ENCODE measurements around the gene BCAS1. TPM values are rescaled to one million over a fixed set of nuclear protein-coding genes. Genes with fewer than 3 reads are reported as not detected.

BCAS1 gene
- total RNA-seq, 1 donor from 2014 or later: 2.8 TPM

GRCh38 chr20:54005524-54005923 is 64.9 kb downstream of the BCAS1 start:
- ATAC-seq (no peak), DNase-seq (no peak)
- no peak for TF ChIP-seq CTCF (IDR thresholded peaks at IDR 0.05)
- H3K9me3 ChIP-seq: peaks cover 7% of the 10 kb centered on the region
- H3K27ac ChIP-seq: no peak overlapping the region
- H3K27me3 ChIP-seq (ENCODE audit: low read depth): no peaks in the 10 kb centered on the region
- no peaks in the 10 kb centered on the region for H3K36me3 ChIP-seq
- intact Hi-C loops (cut with DNase I): no loop called here
- H3K4me1 ChIP-seq: no peaks in the 10 kb centered on the region
- no peak overlapping the region for H3K4me3 ChIP-seq

GRCh38 chr20:54004445-54004844 is 65.9 kb downstream of the BCAS1 start:
- no peak overlapping the region for H3K27ac ChIP-seq
- H3K4me3 ChIP-seq: no peak overlapping the region
- H3K4me1 ChIP-seq: no peaks in the 10 kb centered on the region
- ATAC-seq (no peak), DNase-seq (no peak)
- intact Hi-C loops (cut with DNase I): no loop called here
- TF ChIP-seq CTCF (IDR thresholded peaks at IDR 0.05): no peak
- no peaks in the 10 kb centered on the region for H3K36me3 ChIP-seq
- H3K9me3 ChIP-seq: peaks cover 7% of the 10 kb centered on the region
- no peaks in the 10 kb centered on the region for H3K27me3 ChIP-seq (ENCODE audit: low read depth)

GRCh38 chr20:54002741-54003140 is 67.7 kb downstream of the BCAS1 start:
- no peaks in the 10 kb centered on the region for H3K4me1 ChIP-seq
- no peaks in the 10 kb centered on the region for H3K27me3 ChIP-seq (ENCODE audit: low read depth)
- no peaks in the 10 kb centered on the region for H3K36me3 ChIP-seq
- H3K27ac ChIP-seq: no peak overlapping the region
- ATAC-seq (no peak), DNase-seq (no peak)
- H3K9me3 ChIP-seq: peaks cover 7% of the 10 kb centered on the region
- intact Hi-C loops (cut with DNase I): no loop called here
- H3K4me3 ChIP-seq: no peak overlapping the region
- no peak for TF ChIP-seq CTCF (IDR thresholded peaks at IDR 0.05)

GRCh38 chr20:54002056-54002575 is 68.3 kb downstream of the BCAS1 start:
- H3K27me3 ChIP-seq (ENCODE audit: low read depth): no peaks in the 10 kb centered on the region
- no peaks in the 10 kb centered on the region for H3K4me1 ChIP-seq
- intact Hi-C loops (cut with DNase I): no loop called here
- H3K27ac ChIP-seq: no peak overlapping the region
- H3K36me3 ChIP-seq: no peaks in the 10 kb centered on the region
- peaks cover 7% of the 10 kb centered on the region for H3K9me3 ChIP-seq
- H3K4me3 ChIP-seq: no peak overlapping the region
- TF ChIP-seq CTCF (IDR thresholded peaks at IDR 0.05): no peak
- no peak for ATAC-seq
- no peak for DNase-seq

GRCh38 chr20:54000914-54001313 is 69.5 kb downstream of the BCAS1 start:
- no peak overlapping the region for H3K27ac ChIP-seq
- H3K4me3 ChIP-seq: no peak overlapping the region
- intact Hi-C loops (cut with DNase I): no loop called here
- no peaks in the 10 kb centered on the region for H3K36me3 ChIP-seq
- H3K9me3 ChIP-seq: peaks cover 7% of the 10 kb centered on the region
- no peak for TF ChIP-seq CTCF (IDR thresholded peaks at IDR 0.05)
- ATAC-seq (no peak), DNase-seq (no peak)
- H3K4me1 ChIP-seq: no peaks in the 10 kb centered on the region
- no peaks in the 10 kb centered on the region for H3K27me3 ChIP-seq (ENCODE audit: low read depth)

GRCh38 chr20:54000262-54000661 is 70.1 kb downstream of the BCAS1 start:
- no peaks in the 10 kb centered on the region for H3K36me3 ChIP-seq
- no peak for TF ChIP-seq CTCF (IDR thresholded peaks at IDR 0.05)
- intact Hi-C loops (cut with DNase I): no loop called here
- no peak overlapping the region for H3K27ac ChIP-seq
- H3K4me3 ChIP-seq: no peak overlapping the region
- ATAC-seq (no peak), DNase-seq (no peak)
- peaks cover 7% of the 10 kb centered on the region for H3K9me3 ChIP-seq
- no peaks in the 10 kb centered on the region for H3K27me3 ChIP-seq (ENCODE audit: low read depth)
- no peaks in the 10 kb centered on the region for H3K4me1 ChIP-seq
